ENCODE results near the gene SSH2. TPM values are rescaled to one million over a fixed set of nuclear protein-coding genes. Genes with fewer than 3 reads are reported as not detected.

Gene SSH2
- total RNA-seq, 1 donor: 13.0 TPM

DNA sequence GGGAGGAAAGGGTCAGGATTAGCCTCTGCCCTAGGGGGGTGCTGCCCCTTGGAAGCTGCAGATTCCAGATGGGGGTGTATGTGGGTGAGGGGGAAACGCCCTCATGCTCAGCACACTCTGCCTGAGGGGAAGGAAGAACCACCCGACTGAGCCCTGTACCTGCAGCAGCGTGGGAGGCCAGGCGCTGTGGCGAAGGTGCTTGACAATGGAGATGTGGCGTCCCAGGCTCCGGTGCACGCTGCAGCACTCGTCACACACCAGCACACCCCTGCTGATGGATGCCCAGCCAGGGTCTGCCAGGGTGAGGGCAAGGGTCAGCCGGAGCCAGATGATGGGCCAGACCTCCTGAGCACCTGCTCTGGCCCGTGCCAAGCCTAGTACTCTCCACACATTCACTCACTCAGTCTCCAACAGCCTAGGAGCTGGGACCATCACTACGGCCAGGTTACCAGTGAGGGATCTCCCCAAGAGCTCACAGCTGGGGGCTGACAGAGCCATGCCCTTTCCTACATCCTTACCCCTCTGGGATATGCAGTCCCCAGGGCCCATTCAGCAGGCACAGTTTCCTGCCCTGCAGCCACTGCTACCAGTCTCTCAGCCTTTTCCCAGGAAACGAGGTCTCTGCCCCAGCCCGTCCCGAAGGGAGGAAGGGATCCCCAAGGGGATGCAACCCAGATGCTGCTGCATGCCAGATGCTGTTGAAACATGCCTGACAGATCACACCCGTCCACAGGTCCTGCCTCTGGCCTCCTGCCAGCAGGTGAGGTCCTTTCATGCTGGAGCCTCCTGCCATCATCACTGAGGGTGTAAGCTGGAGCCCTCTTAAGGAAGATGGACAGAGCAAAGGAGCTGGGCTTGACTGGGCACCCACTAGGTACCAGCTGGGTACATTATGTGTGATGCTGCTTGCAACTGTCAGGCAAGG is 346.4 kb downstream of the SSH2 start:
- Histone ChIP-seq H4K20me1 (ENCODE audit: insufficient read depth, low read length) (peaks cover 71% of the 10 kb centered on the region), H3K4me1 (ENCODE audit: insufficient read depth, low read length) (peaks cover 13% of the 10 kb centered on the region), H3K79me2 (ENCODE audit: insufficient read depth, low read length) (peaks cover 76% of the 10 kb centered on the region), H2AFZ (ENCODE audit: low read length) (no peak overlapping the region), H3K4me2 (ENCODE audit: insufficient read depth, low read length) (no peak overlapping the region), H3K9me3 (ENCODE audit: low read depth, low read length) (no peaks in the 10 kb centered on the region), H3K36me3 (ENCODE audit: insufficient read depth, low read length) (peaks cover 17% of the 10 kb centered on the region), H3K27me3 (ENCODE audit: insufficient read depth, low read length) (no peaks in the 10 kb centered on the region), H3K4me3 (ENCODE audit: insufficient read depth, low read length) (no peak overlapping the region), H3K27ac (ENCODE audit: low read depth, low read length) (no peak overlapping the region)
- TF ChIP-seq, protein P1, sequence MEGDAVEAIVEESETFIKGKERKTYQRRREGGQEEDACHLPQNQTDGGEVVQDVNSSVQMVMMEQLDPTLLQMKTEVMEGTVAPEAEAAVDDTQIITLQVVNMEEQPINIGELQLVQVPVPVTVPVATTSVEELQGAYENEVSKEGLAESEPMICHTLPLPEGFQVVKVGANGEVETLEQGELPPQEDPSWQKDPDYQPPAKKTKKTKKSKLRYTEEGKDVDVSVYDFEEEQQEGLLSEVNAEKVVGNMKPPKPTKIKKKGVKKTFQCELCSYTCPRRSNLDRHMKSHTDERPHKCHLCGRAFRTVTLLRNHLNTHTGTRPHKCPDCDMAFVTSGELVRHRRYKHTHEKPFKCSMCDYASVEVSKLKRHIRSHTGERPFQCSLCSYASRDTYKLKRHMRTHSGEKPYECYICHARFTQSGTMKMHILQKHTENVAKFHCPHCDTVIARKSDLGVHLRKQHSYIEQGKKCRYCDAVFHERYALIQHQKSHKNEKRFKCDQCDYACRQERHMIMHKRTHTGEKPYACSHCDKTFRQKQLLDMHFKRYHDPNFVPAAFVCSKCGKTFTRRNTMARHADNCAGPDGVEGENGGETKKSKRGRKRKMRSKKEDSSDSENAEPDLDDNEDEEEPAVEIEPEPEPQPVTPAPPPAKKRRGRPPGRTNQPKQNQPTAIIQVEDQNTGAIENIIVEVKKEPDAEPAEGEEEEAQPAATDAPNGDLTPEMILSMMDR (IDR thresholded peaks at IDR 0.05; ENCODE audit: extremely low read depth, low read depth, low read length): no peak
- peak; percentile 80 for DNase-seq (ENCODE audit: insufficient read length, low spot score, missing footprints)

DNA sequence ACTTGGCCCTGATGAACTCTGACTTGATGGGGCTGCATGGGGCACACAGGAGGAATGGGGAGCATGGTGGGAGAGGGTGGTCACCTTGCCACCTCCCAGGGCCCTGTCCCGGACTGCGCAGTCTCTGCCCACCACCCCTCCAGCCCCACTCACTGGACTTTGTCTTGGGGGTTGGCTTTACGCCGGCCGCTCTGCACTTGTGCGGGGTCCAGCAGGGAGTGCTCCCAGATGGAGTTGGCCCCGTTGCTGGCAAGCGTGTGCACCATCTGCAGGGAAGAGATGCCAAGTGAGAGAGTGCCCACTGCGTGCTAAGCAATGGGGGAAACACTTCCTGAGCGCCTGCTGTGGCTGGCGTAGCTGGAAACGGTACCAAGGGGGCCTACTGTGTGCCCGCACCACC is 347.3 kb downstream of the SSH2 start:
- no peak overlapping the region for H3K4me2 ChIP-seq (ENCODE audit: insufficient read depth, low read length)
- H3K79me2 ChIP-seq (ENCODE audit: insufficient read depth, low read length): peaks cover 68% of the 10 kb centered on the region
- H4K20me1 ChIP-seq (ENCODE audit: insufficient read depth, low read length): peaks cover 68% of the 10 kb centered on the region
- H3K36me3 ChIP-seq (ENCODE audit: insufficient read depth, low read length): peaks cover 17% of the 10 kb centered on the region
- peak; percentile 68 for DNase-seq (ENCODE audit: insufficient read length, low spot score, missing footprints)
- H3K9me3 ChIP-seq (ENCODE audit: low read depth, low read length): no peaks in the 10 kb centered on the region
- H3K27ac ChIP-seq (ENCODE audit: low read depth, low read length): no peak overlapping the region
- no peaks in the 10 kb centered on the region for H3K27me3 ChIP-seq (ENCODE audit: insufficient read depth, low read length)
- no peak overlapping the region for H2AFZ ChIP-seq (ENCODE audit: low read length)
- H3K4me1 ChIP-seq (ENCODE audit: insufficient read depth, low read length): peaks cover 9% of the 10 kb centered on the region
- no peak overlapping the region for H3K4me3 ChIP-seq (ENCODE audit: insufficient read depth, low read length)
- TF ChIP-seq, protein P1 (IDR thresholded peaks at IDR 0.05; ENCODE audit: extremely low read depth, low read depth, low read length): no peak

DNA sequence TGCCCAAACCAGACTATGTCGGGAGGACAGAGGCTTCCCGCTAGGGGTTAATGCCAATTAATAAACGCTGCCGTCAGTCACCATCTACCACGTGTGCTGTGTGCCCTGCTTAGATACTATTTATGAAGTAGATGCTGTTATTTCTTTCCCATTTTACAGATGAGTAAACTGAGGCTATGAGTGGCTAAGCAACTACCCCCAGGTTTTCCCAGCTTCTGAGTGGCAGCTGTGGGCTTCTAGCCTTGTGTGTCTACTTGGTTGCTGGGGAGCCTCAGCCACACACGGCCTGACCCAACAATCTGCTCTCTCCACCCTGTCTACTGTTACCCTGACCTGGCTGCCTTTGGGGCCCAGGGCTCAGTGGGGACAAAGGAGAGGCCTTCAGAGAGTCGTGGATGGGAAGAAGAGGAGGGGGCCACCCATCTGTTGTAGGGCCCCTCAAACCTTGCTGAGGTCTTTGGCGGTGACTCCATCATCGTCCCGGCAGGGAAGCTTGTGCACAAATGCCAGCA is 347.7 kb downstream of the SSH2 start:
- no peak overlapping the region for H2AFZ ChIP-seq (ENCODE audit: low read length)
- H3K4me3 ChIP-seq (ENCODE audit: insufficient read depth, low read length): no peak overlapping the region
- DNase-seq (ENCODE audit: insufficient read length, low spot score, missing footprints): peak; percentile 29
- peaks cover 64% of the 10 kb centered on the region for H4K20me1 ChIP-seq (ENCODE audit: insufficient read depth, low read length)
- H3K9me3 ChIP-seq (ENCODE audit: low read depth, low read length): no peaks in the 10 kb centered on the region
- no peaks in the 10 kb centered on the region for H3K27me3 ChIP-seq (ENCODE audit: insufficient read depth, low read length)
- H3K4me2 ChIP-seq (ENCODE audit: insufficient read depth, low read length): no peak overlapping the region
- peaks cover 63% of the 10 kb centered on the region for H3K79me2 ChIP-seq (ENCODE audit: insufficient read depth, low read length)
- TF ChIP-seq, protein P1 (IDR thresholded peaks at IDR 0.05; ENCODE audit: extremely low read depth, low read depth, low read length): no peak
- peaks cover 9% of the 10 kb centered on the region for H3K4me1 ChIP-seq (ENCODE audit: insufficient read depth, low read length)
- H3K36me3 ChIP-seq (ENCODE audit: insufficient read depth, low read length): peaks cover 17% of the 10 kb centered on the region
- H3K27ac ChIP-seq (ENCODE audit: low read depth, low read length): no peak overlapping the region

DNA sequence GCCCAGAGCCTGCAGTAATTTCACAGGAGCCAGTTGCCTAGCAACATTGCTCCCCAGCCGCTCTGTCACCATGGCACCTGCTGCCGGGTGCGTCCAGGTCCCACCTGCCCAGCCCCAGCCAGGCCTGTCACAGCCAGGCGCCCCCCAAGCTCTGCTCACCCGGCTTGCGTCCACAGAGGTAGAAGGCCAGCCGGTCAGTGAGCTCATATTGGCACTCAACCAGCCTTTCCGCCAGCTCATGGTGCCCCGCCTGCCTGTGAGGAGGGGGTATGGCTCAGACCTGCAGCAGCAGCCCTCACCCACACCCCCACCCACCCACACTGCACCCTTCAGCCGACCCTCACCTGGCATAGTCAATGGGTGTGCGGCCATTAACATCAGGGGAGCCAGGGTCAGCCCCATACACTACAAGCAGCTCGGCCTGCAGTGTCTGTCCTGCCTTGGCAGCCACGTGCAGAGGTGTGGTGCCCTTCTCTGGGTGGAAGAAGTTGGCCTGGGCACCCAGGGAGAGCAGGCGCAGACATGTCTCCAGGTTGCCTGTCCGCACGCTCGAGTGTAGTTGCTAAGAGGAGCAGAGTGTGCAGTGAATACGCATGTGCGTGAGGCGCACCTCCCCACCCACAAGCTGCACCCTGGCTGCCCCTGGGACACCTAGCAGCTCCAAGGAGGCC is 348.3 kb downstream of the SSH2 start:
- DNase-seq (ENCODE audit: insufficient read length, low spot score, missing footprints): peak; percentile 56
- no peak overlapping the region for H2AFZ ChIP-seq (ENCODE audit: low read length)
- H3K4me3 ChIP-seq (ENCODE audit: insufficient read depth, low read length): no peak overlapping the region
- no peak overlapping the region for H3K27ac ChIP-seq (ENCODE audit: low read depth, low read length)
- peaks cover 58% of the 10 kb centered on the region for H4K20me1 ChIP-seq (ENCODE audit: insufficient read depth, low read length)
- TF ChIP-seq, protein P1 (IDR thresholded peaks at IDR 0.05; ENCODE audit: extremely low read depth, low read depth, low read length): no peak
- peaks cover 17% of the 10 kb centered on the region for H3K36me3 ChIP-seq (ENCODE audit: insufficient read depth, low read length)
- no peak overlapping the region for H3K4me2 ChIP-seq (ENCODE audit: insufficient read depth, low read length)
- no peaks in the 10 kb centered on the region for H3K9me3 ChIP-seq (ENCODE audit: low read depth, low read length)
- no peaks in the 10 kb centered on the region for H3K27me3 ChIP-seq (ENCODE audit: insufficient read depth, low read length)
- H3K4me1 ChIP-seq (ENCODE audit: insufficient read depth, low read length): peaks cover 10% of the 10 kb centered on the region
- peaks cover 57% of the 10 kb centered on the region for H3K79me2 ChIP-seq (ENCODE audit: insufficient read depth, low read length)

All from osteoblast (primary cell).